ENCODE data around the gene RFC5. TPM values are rescaled to one million over a fixed set of nuclear protein-coding genes. Genes with fewer than 3 reads are reported as not detected.

The RFC5 gene
- total and polyA plus RNA-seq, 2 of the 13 experiments (the other 11 are each of a cell fraction or from before 2014, with no cell fraction given) = 16.8 to 51.4 TPM

DNA sequence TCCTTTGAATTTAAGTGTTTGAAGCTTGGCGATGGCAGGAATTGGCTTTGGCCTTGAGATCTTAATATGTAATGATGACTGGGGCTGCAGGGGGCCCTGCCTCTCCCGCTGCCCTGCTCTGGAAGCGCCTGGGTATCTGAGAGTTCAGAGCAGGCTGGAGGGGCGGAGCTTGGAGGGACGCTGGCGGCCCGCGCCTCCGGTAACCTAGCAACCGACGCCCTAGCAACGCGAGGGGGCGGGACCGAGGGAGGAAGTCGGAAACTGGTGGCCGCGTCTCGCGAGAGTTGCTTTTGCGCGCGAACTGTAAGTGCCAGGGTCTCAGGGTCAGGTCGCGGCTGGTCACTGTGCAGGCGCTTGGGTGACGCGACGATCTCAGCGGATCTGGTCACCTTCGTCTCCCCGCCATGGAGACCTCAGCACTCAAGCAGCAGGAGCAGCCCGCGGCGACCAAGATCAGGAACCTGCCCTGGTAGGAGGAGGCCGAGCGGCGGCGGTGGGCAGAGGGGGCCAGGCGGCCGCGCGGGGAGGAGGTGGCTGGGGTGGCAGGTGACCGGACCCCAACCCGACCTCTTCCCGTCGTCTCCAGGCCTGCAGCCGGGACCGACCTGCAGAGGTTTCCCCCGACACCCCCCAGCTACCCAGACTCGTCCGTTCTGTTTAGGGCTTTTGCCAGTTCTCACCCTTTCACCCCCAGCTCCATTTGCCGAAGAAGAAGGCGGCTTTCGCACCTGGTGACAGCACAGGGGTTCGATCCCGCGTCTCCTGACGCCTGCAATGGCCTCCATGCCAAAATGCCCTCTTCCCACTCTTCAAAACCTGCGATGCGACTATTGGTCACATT, at the start of gene RFC5 (continued):
- TF ChIP-seq, protein P1, sequence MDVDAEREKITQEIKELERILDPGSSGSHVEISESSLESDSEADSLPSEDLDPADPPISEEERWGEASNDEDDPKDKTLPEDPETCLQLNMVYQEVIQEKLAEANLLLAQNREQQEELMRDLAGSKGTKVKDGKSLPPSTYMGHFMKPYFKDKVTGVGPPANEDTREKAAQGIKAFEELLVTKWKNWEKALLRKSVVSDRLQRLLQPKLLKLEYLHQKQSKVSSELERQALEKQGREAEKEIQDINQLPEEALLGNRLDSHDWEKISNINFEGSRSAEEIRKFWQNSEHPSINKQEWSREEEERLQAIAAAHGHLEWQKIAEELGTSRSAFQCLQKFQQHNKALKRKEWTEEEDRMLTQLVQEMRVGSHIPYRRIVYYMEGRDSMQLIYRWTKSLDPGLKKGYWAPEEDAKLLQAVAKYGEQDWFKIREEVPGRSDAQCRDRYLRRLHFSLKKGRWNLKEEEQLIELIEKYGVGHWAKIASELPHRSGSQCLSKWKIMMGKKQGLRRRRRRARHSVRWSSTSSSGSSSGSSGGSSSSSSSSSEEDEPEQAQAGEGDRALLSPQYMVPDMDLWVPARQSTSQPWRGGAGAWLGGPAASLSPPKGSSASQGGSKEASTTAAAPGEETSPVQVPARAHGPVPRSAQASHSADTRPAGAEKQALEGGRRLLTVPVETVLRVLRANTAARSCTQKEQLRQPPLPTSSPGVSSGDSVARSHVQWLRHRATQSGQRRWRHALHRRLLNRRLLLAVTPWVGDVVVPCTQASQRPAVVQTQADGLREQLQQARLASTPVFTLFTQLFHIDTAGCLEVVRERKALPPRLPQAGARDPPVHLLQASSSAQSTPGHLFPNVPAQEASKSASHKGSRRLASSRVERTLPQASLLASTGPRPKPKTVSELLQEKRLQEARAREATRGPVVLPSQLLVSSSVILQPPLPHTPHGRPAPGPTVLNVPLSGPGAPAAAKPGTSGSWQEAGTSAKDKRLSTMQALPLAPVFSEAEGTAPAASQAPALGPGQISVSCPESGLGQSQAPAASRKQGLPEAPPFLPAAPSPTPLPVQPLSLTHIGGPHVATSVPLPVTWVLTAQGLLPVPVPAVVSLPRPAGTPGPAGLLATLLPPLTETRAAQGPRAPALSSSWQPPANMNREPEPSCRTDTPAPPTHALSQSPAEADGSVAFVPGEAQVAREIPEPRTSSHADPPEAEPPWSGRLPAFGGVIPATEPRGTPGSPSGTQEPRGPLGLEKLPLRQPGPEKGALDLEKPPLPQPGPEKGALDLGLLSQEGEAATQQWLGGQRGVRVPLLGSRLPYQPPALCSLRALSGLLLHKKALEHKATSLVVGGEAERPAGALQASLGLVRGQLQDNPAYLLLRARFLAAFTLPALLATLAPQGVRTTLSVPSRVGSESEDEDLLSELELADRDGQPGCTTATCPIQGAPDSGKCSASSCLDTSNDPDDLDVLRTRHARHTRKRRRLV (CRISPR knock-in tag; IDR thresholded peaks at IDR 0.05) = no peak
- TF ChIP-seq, protein P2, sequence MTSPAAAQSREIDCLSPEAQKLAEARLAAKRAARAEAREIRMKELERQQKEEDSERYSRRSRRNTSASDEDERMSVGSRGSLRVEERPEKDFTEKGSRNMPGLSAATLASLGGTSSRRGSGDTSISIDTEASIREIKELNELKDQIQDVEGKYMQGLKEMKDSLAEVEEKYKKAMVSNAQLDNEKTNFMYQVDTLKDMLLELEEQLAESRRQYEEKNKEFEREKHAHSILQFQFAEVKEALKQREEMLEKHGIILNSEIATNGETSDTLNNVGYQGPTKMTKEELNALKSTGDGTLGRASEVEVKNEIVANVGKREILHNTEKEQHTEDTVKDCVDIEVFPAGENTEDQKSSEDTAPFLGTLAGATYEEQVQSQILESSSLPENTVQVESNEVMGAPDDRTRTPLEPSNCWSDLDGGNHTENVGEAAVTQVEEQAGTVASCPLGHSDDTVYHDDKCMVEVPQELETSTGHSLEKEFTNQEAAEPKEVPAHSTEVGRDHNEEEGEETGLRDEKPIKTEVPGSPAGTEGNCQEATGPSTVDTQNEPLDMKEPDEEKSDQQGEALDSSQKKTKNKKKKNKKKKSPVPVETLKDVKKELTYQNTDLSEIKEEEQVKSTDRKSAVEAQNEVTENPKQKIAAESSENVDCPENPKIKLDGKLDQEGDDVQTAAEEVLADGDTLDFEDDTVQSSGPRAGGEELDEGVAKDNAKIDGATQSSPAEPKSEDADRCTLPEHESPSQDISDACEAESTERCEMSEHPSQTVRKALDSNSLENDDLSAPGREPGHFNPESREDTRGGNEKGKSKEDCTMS (CRISPR knock-in tag; conservative IDR thresholded peaks at IDR 0.05) = no peak
- TF ChIP-seq IKZF4 (CRISPR knock-in tag; IDR thresholded peaks at IDR 0.05; ENCODE audit: borderline replicate concordance, low read depth, not compliant biosample characterization) = no peak
- TF ChIP-seq MED8 (CRISPR knock-in tag; IDR thresholded peaks at IDR 0.05; ENCODE audit: insufficient replicate concordance) = no peak
- no peak for TF ChIP-seq RARG (CRISPR knock-in tag; IDR thresholded peaks at IDR 0.05; ENCODE audit: low read depth)
- TF ChIP-seq, protein P3, sequence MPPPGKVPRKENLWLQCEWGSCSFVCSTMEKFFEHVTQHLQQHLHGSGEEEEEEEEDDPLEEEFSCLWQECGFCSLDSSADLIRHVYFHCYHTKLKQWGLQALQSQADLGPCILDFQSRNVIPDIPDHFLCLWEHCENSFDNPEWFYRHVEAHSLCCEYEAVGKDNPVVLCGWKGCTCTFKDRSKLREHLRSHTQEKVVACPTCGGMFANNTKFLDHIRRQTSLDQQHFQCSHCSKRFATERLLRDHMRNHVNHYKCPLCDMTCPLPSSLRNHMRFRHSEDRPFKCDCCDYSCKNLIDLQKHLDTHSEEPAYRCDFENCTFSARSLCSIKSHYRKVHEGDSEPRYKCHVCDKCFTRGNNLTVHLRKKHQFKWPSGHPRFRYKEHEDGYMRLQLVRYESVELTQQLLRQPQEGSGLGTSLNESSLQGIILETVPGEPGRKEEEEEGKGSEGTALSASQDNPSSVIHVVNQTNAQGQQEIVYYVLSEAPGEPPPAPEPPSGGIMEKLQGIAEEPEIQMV (CRISPR knock-in tag; IDR thresholded peaks at IDR 0.05; ENCODE audit: low read depth) = no peak
- no peak for TF ChIP-seq GPN1 (CRISPR knock-in tag; IDR thresholded peaks at IDR 0.05; ENCODE audit: borderline replicate concordance)
- TF ChIP-seq, protein P4, sequence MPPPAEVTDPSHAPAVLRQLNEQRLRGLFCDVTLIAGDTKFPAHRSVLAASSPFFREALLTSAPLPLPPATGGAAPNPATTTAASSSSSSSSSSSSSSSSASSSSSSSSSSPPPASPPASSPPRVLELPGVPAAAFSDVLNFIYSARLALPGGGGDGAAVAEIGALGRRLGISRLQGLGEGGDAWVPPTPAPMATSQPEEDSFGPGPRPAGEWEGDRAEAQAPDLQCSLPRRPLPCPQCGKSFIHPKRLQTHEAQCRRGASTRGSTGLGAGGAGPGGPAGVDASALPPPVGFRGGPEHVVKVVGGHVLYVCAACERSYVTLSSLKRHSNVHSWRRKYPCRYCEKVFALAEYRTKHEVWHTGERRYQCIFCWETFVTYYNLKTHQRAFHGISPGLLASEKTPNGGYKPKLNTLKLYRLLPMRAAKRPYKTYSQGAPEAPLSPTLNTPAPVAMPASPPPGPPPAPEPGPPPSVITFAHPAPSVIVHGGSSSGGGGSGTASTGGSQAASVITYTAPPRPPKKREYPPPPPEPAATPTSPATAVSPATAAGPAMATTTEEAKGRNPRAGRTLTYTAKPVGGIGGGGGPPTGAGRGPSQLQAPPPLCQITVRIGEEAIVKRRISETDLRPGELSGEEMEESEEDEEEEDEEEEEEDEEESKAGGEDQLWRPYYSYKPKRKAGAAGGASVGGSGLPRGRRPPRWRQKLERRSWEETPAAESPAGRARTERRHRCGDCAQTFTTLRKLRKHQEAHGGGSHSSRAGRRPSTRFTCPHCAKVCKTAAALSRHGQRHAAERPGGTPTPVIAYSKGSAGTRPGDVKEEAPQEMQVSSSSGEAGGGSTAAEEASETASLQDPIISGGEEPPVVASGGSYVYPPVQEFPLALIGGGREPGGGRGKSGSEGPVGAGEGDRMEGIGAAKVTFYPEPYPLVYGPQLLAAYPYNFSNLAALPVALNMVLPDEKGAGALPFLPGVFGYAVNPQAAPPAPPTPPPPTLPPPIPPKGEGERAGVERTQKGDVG (CRISPR knock-in tag; IDR thresholded peaks at IDR 0.05; ENCODE audit: borderline replicate concordance) = peak; percentile 89; the same call in 1 of the 2 replicates
- TF ChIP-seq, protein P5, sequence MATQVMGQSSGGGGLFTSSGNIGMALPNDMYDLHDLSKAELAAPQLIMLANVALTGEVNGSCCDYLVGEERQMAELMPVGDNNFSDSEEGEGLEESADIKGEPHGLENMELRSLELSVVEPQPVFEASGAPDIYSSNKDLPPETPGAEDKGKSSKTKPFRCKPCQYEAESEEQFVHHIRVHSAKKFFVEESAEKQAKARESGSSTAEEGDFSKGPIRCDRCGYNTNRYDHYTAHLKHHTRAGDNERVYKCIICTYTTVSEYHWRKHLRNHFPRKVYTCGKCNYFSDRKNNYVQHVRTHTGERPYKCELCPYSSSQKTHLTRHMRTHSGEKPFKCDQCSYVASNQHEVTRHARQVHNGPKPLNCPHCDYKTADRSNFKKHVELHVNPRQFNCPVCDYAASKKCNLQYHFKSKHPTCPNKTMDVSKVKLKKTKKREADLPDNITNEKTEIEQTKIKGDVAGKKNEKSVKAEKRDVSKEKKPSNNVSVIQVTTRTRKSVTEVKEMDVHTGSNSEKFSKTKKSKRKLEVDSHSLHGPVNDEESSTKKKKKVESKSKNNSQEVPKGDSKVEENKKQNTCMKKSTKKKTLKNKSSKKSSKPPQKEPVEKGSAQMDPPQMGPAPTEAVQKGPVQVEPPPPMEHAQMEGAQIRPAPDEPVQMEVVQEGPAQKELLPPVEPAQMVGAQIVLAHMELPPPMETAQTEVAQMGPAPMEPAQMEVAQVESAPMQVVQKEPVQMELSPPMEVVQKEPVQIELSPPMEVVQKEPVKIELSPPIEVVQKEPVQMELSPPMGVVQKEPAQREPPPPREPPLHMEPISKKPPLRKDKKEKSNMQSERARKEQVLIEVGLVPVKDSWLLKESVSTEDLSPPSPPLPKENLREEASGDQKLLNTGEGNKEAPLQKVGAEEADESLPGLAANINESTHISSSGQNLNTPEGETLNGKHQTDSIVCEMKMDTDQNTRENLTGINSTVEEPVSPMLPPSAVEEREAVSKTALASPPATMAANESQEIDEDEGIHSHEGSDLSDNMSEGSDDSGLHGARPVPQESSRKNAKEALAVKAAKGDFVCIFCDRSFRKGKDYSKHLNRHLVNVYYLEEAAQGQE (IDR thresholded peaks at IDR 0.05; ENCODE audit: borderline replicate concordance in 1 of 2, low read depth in 1 of 2, low read length in 2 of 2) = 0 out of 4 replicates have a peak, but pooled peaks of 1 of the 2 experiments have one; percentile 11
